Stimulated activated naive CD8-positive, alpha-beta T cell treated with anti-CD3 and anti-CD28 coated beads, Interleukin-15, Interleukin-2, amounts not matched to agents 100 ng/mL and 50 ng/mL, for 24 hours (primary cell): ENCODE results near the gene CASKIN1.
"Not testable (repeated sequence)": the region's sequence is repeated elsewhere in the genome, so short reads cannot be mapped to it uniquely, and the experiment has no call there.

ENCODE experiments used
- H3K27ac Mint-ChIP-seq: one replicate; pipeline ENCODE4 v1.8.0; 2021; ENCODE audit warnings: mild to moderate bottlenecking, mixed read lengths
- H3K27me3 Mint-ChIP-seq: one replicate; pipeline ENCODE4 v1.8.0; 2021; ENCODE audit warnings: mixed read lengths
- H3K36me3 Mint-ChIP-seq: one replicate; pipeline ENCODE4 v1.8.0; 2021; ENCODE audit warnings: low read depth, mixed read lengths
- H3K4me1 Mint-ChIP-seq: one replicate; pipeline ENCODE4 v1.8.0; 2021; ENCODE audit warnings: low read depth, mixed read lengths
- H3K4me3 Mint-ChIP-seq: one replicate; pipeline ENCODE4 v1.8.0; 2021; ENCODE audit warnings: mild to moderate bottlenecking, mixed read lengths
- H3K9me3 Mint-ChIP-seq: one replicate; pipeline ENCODE4 v1.8.0; 2021; ENCODE audit warnings: mixed read lengths

The CASKIN1 gene

GRCh38 chr16:2196162-2196980, at the start of gene CASKIN1:
Gene CASKIN1, minus strand, starts transcription at chr16:2196605. Its CDS starts 173 bp downstream, at chr16:2196432.
- no peaks in the 10 kb centered on the region for H3K36me3 Mint-ChIP-seq
- no peak within 1 kb of the TSS for H3K27ac Mint-ChIP-seq
- peak within 1 kb of the TSS; percentile 30 for H3K4me3 Mint-ChIP-seq
- H3K4me1 Mint-ChIP-seq, result peaks cover 3% of the 10 kb centered on the region
- no peaks in the 10 kb centered on the region for H3K9me3 Mint-ChIP-seq
- peaks cover 26% of the 10 kb centered on the region for H3K27me3 Mint-ChIP-seq

- H3K36me3 Mint-ChIP-seq, result peaks cover 24% of the 10 kb centered on the region
- H3K27ac Mint-ChIP-seq, result no peak overlapping the region
- no peaks in the 10 kb centered on the region for H3K27me3 Mint-ChIP-seq
- H3K4me1 Mint-ChIP-seq, result peaks cover 3% of the 10 kb centered on the region
- no peak overlapping the region for H3K4me3 Mint-ChIP-seq
- no peaks in the 10 kb centered on the region for H3K9me3 Mint-ChIP-seq
Observed at GRCh38 chr16:2244926-2245795, 48.8 kb upstream of the CASKIN1 start.

GRCh38 chr16:2244301-2244700, 47.9 kb upstream of the CASKIN1 start:
- Mint-ChIP-seq H3K4me3 (no peak overlapping the region), H3K36me3 (peaks cover 24% of the 10 kb centered on the region), H3K9me3 (no peaks in the 10 kb centered on the region), H3K27me3 (no peaks in the 10 kb centered on the region), H3K4me1 (no peaks in the 10 kb centered on the region), H3K27ac (no peak overlapping the region)

GRCh38 chr16:2243781-2244180, 47.4 kb upstream of the CASKIN1 start:
- Mint-ChIP-seq H3K4me1 (no peaks in the 10 kb centered on the region), H3K4me3 (no peak overlapping the region), H3K9me3 (no peaks in the 10 kb centered on the region), H3K27me3 (no peaks in the 10 kb centered on the region), H3K36me3 (peaks cover 24% of the 10 kb centered on the region), H3K27ac (no peak overlapping the region)

GRCh38 chr16:2243031-2243528, 46.7 kb upstream of the CASKIN1 start:
- H3K27ac Mint-ChIP-seq, result no peak overlapping the region
- peaks cover 24% of the 10 kb centered on the region for H3K36me3 Mint-ChIP-seq
- no peaks in the 10 kb centered on the region for H3K9me3 Mint-ChIP-seq
- H3K4me3 Mint-ChIP-seq, result no peak overlapping the region
- H3K4me1 Mint-ChIP-seq, result no peaks in the 10 kb centered on the region
- H3K27me3 Mint-ChIP-seq, result no peaks in the 10 kb centered on the region

- Mint-ChIP-seq H3K27me3 (no peaks in the 10 kb centered on the region), H3K4me1 (no peaks in the 10 kb centered on the region), H3K4me3 (no peak overlapping the region), H3K27ac (no peak overlapping the region), H3K36me3 (peaks cover 22% of the 10 kb centered on the region), H3K9me3 (no peaks in the 10 kb centered on the region)
Observed at GRCh38 chr16:2242598-2242997, 46.2 kb upstream of the CASKIN1 start.

- peaks cover 15% of the 10 kb centered on the region for H3K36me3 Mint-ChIP-seq
- not testable (repeated sequence) for H3K9me3 Mint-ChIP-seq, H3K4me3 Mint-ChIP-seq, H3K27ac Mint-ChIP-seq, H3K27me3 Mint-ChIP-seq, H3K4me1 Mint-ChIP-seq
Observed at GRCh38 chr16:2240331-2240730, 43.9 kb upstream of the CASKIN1 start.

- H3K4me1 Mint-ChIP-seq, result no peaks in the 10 kb centered on the region
- H3K27ac Mint-ChIP-seq, result no peak overlapping the region
Observed at GRCh38 chr16:2238838-2239675, 42.7 kb upstream of the CASKIN1 start.

GRCh38 chr16:2238150-2238837, 41.9 kb upstream of the CASKIN1 start:
- no peak overlapping the region for H3K4me3 Mint-ChIP-seq
- peaks cover 2% of the 10 kb centered on the region for H3K27me3 Mint-ChIP-seq
- H3K36me3 Mint-ChIP-seq, result peaks cover 13% of the 10 kb centered on the region
- H3K27ac Mint-ChIP-seq, result no peak overlapping the region
- no peaks in the 10 kb centered on the region for H3K9me3 Mint-ChIP-seq
- H3K4me1 Mint-ChIP-seq, result no peaks in the 10 kb centered on the region

More at GRCh38 chr16:2238838-2239675, 42.7 kb upstream of the CASKIN1 start:
- Mint-ChIP-seq H3K27me3 (peaks cover 2% of the 10 kb centered on the region), H3K9me3 (no peaks in the 10 kb centered on the region), H3K4me3 (no peak overlapping the region), H3K36me3 (peaks cover 16% of the 10 kb centered on the region)

- Mint-ChIP-seq H3K27me3 (peaks cover 2% of the 10 kb centered on the region), H3K4me3 (no peak overlapping the region), H3K4me1 (no peaks in the 10 kb centered on the region), H3K36me3 (peaks cover 12% of the 10 kb centered on the region), H3K9me3 (no peaks in the 10 kb centered on the region), H3K27ac (no peak overlapping the region)
Observed at GRCh38 chr16:2237493-2238149, 41.2 kb upstream of the CASKIN1 start.

GRCh38 chr16:2237102-2237482, 40.7 kb upstream of the CASKIN1 start:
- no peaks in the 10 kb centered on the region for H3K9me3 Mint-ChIP-seq
- H3K27me3 Mint-ChIP-seq, result peaks cover 2% of the 10 kb centered on the region
- H3K4me1 Mint-ChIP-seq, result no peaks in the 10 kb centered on the region
- no peak overlapping the region for H3K27ac Mint-ChIP-seq
- H3K4me3 Mint-ChIP-seq, result no peak overlapping the region
- H3K36me3 Mint-ChIP-seq, result peaks cover 7% of the 10 kb centered on the region

- Mint-ChIP-seq H3K4me3 (no peak within 1 kb of the TSS), H3K9me3 (no peaks in the 10 kb centered on the region), H3K27ac (no peak within 1 kb of the TSS), H3K4me1 (no peaks in the 10 kb centered on the region), H3K27me3 (peaks cover 2% of the 10 kb centered on the region), H3K36me3 (peaks cover 4% of the 10 kb centered on the region)
Observed at GRCh38 chr16:2236337-2237101, 40.1 kb upstream of the CASKIN1 start, which contains the start of gene DNASE1L2. Gene DNASE1L2, plus strand, starts transcription at chr16:2236444. Its CDS starts 373 bp downstream, at chr16:2236817.

GRCh38 chr16:2235695-2236336, 39.4 kb upstream of the CASKIN1 start:
- Mint-ChIP-seq H3K27ac (no peak overlapping the region), H3K36me3 (peaks cover 4% of the 10 kb centered on the region)

More at GRCh38 chr16:2235695-2236336, 39.4 kb upstream of the CASKIN1 start:
- Mint-ChIP-seq H3K27me3 (peaks cover 2% of the 10 kb centered on the region), H3K9me3 (no peaks in the 10 kb centered on the region), H3K4me3 (no peak overlapping the region), H3K4me1 (no peaks in the 10 kb centered on the region)
